ENCODE results near the gene IRF2.

DNA sequence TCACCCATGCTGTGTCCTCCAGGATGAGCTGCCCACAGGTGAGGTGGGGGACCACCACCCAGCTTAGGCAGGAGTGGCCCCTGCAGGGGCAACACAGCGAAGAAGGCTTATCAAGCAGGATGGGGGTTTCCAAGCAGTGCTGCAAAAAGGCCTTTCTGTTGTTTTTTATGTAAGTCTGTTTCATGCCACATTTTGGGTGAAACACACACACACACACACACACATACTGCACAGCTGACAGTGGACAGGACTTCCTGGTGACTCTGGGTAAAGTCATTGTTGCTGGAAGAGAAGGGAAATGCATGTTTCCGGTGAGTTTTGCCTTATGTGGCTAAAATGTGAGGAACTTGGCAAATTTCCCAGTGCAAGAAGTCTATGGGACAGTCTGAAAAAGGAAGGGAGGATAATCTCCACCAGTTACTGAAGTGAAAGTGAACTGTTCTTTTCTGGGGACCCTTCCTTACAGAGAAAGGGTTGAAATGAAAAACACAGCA is 119.2 kb downstream of the IRF2 start:
- no peak for TF ChIP-seq EZH2 (IDR thresholded peaks at IDR 0.05; ENCODE audit: borderline replicate concordance, insufficient read depth, low read depth, low read length, poor library complexity, severe bottlenecking)
- TF ChIP-seq, protein P1, sequence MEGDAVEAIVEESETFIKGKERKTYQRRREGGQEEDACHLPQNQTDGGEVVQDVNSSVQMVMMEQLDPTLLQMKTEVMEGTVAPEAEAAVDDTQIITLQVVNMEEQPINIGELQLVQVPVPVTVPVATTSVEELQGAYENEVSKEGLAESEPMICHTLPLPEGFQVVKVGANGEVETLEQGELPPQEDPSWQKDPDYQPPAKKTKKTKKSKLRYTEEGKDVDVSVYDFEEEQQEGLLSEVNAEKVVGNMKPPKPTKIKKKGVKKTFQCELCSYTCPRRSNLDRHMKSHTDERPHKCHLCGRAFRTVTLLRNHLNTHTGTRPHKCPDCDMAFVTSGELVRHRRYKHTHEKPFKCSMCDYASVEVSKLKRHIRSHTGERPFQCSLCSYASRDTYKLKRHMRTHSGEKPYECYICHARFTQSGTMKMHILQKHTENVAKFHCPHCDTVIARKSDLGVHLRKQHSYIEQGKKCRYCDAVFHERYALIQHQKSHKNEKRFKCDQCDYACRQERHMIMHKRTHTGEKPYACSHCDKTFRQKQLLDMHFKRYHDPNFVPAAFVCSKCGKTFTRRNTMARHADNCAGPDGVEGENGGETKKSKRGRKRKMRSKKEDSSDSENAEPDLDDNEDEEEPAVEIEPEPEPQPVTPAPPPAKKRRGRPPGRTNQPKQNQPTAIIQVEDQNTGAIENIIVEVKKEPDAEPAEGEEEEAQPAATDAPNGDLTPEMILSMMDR (IDR thresholded peaks at IDR 0.05) = no peak
